Ishikawa (cell line): ENCODE results near the gene CHRM5.

Experiments used
- CEBPB ChIP-seq: IDR thresholded peaks from 2 replicates; pipeline ENCODE4 v1.6.1; 2012
- CREB1 ChIP-seq: IDR thresholded peaks from 2 replicates; pipeline ENCODE4 v1.6.1; 2012; ENCODE audit warnings: low read depth
- EGR1 ChIP-seq: IDR thresholded peaks from 2 replicates; pipeline ENCODE4 v1.6.1; 2012
- EP300 ChIP-seq: IDR thresholded peaks from 2 replicates; pipeline ENCODE4 v1.6.1; 2012; ENCODE audit warnings: borderline replicate concordance
- FOXM1 ChIP-seq: IDR thresholded peaks from 2 replicates; pipeline ENCODE4 v1.6.1; 2012; ENCODE audit warnings: low read depth, borderline replicate concordance
- NFIC ChIP-seq: IDR thresholded peaks from 2 replicates; pipeline ENCODE4 v1.6.1; 2012
- RAD21 ChIP-seq: IDR thresholded peaks from 2 replicates; pipeline ENCODE4 v1.6.1; 2012; ENCODE audit warnings: low read depth
- TAF1 ChIP-seq: IDR thresholded peaks from 2 replicates; pipeline ENCODE4 v1.6.1; 2012; ENCODE audit warnings: low read depth, mild to moderate bottlenecking
- TCF12 ChIP-seq: IDR thresholded peaks from 2 replicates; pipeline ENCODE4 v1.6.1; 2012; ENCODE audit warnings: low read depth
- TEAD4 ChIP-seq: IDR thresholded peaks from 2 replicates; pipeline ENCODE4 v1.6.1; 2012
- YY1 ChIP-seq: IDR thresholded peaks from 2 replicates; pipeline ENCODE4 v1.6.1; 2012; ENCODE audit warnings: low read depth
- ZBTB7A ChIP-seq: IDR thresholded peaks from 2 replicates; pipeline ENCODE4 v1.6.1; 2012; ENCODE audit warnings: low read depth
- TF ChIP-seq, protein P1 (sequence below): IDR thresholded peaks from 2 replicates; pipeline ENCODE4 v1.6.1; 2012
- TF ChIP-seq, protein P2 (sequence below): IDR thresholded peaks from 2 replicates; pipeline ENCODE4 v1.6.1; 2012
- TF ChIP-seq, protein P3 (sequence below): IDR thresholded peaks from 2 replicates; pipeline ENCODE4 v1.6.1; 2012; ENCODE audit warnings: low read depth, mild to moderate bottlenecking

The CHRM5 gene

DNA sequence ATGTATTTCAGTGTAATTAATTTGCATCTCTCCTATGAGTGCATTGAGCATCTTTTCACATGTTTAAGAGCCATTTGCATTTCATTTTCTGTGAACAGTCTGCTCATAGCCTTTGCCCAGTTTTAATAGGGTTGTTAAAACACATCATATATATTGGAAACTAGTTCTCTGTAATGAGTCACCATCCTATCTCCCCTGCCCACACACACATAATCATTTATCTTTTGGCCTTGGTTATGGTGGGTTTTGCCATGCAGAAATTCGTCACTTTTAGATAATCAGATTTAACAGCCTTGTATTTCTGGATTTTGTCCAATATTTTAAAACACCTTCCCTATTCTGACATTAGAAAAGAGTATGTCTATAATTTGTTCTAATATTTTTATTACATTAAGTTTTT is 11.9 kb upstream of the CHRM5 start:
- TF ChIP-seq CEBPB: no peak
- no peak for TF ChIP-seq YY1
- no peak for TF ChIP-seq EP300
- no peak for TF ChIP-seq TCF12
- TF ChIP-seq, protein P1, sequence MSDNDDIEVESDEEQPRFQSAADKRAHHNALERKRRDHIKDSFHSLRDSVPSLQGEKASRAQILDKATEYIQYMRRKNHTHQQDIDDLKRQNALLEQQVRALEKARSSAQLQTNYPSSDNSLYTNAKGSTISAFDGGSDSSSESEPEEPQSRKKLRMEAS: no peak
- TF ChIP-seq CREB1: no peak
- TF ChIP-seq TAF1: no peak
- TF ChIP-seq, protein P2, sequence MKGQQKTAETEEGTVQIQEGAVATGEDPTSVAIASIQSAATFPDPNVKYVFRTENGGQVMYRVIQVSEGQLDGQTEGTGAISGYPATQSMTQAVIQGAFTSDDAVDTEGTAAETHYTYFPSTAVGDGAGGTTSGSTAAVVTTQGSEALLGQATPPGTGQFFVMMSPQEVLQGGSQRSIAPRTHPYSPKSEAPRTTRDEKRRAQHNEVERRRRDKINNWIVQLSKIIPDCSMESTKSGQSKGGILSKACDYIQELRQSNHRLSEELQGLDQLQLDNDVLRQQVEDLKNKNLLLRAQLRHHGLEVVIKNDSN: no peak
- no peak for TF ChIP-seq FOXM1
- TF ChIP-seq EGR1: no peak
- TF ChIP-seq NFIC: no peak
- no peak for TF ChIP-seq ZBTB7A
- TF ChIP-seq, protein P3, sequence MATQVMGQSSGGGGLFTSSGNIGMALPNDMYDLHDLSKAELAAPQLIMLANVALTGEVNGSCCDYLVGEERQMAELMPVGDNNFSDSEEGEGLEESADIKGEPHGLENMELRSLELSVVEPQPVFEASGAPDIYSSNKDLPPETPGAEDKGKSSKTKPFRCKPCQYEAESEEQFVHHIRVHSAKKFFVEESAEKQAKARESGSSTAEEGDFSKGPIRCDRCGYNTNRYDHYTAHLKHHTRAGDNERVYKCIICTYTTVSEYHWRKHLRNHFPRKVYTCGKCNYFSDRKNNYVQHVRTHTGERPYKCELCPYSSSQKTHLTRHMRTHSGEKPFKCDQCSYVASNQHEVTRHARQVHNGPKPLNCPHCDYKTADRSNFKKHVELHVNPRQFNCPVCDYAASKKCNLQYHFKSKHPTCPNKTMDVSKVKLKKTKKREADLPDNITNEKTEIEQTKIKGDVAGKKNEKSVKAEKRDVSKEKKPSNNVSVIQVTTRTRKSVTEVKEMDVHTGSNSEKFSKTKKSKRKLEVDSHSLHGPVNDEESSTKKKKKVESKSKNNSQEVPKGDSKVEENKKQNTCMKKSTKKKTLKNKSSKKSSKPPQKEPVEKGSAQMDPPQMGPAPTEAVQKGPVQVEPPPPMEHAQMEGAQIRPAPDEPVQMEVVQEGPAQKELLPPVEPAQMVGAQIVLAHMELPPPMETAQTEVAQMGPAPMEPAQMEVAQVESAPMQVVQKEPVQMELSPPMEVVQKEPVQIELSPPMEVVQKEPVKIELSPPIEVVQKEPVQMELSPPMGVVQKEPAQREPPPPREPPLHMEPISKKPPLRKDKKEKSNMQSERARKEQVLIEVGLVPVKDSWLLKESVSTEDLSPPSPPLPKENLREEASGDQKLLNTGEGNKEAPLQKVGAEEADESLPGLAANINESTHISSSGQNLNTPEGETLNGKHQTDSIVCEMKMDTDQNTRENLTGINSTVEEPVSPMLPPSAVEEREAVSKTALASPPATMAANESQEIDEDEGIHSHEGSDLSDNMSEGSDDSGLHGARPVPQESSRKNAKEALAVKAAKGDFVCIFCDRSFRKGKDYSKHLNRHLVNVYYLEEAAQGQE: no peak
- TF ChIP-seq RAD21: no peak
- TF ChIP-seq TEAD4: no peak

DNA sequence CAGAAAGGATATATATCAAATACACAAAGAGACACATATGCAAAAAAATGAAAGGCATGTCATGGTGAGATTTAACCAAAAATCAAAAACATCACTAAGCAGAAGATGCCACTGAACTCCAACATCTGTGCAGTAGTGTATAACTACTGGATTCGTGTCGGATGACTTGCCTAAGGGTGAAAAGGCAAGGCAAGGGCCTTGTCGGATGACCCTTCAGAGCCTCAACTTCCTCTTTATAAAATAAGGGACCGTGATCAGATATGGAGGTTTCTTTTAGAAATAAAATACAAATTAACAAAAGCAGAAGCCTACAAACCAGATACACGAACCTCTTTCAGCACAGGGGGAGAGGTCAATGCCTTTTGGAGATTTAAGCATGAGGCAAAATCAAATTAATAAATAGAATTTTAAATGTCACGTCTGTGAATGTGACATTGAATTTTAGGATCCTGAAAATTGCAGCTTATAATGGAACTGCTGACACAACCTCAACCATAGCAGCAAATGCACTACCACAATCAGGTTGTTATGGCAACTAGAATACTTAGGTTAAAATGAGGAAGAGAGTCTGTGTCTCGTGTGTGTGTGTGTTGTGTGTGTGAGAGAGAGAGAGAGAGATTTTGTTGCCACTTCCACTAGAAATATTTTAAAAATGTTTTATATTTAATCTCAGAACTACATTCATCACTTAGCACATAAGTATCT is 8.3 kb upstream of the CHRM5 start:
- TF ChIP-seq EGR1: no peak
- TF ChIP-seq, protein P1: no peak
- TF ChIP-seq EP300: no peak
- no peak for TF ChIP-seq NFIC
- no peak for TF ChIP-seq TCF12
- TF ChIP-seq CEBPB: no peak
- TF ChIP-seq, protein P3: no peak
- TF ChIP-seq TAF1: no peak
- no peak for TF ChIP-seq FOXM1
- no peak for TF ChIP-seq RAD21
- TF ChIP-seq, protein P2: no peak
- TF ChIP-seq CREB1: no peak
- TF ChIP-seq ZBTB7A: no peak
- TF ChIP-seq TEAD4: no peak
- TF ChIP-seq YY1: no peak

DNA sequence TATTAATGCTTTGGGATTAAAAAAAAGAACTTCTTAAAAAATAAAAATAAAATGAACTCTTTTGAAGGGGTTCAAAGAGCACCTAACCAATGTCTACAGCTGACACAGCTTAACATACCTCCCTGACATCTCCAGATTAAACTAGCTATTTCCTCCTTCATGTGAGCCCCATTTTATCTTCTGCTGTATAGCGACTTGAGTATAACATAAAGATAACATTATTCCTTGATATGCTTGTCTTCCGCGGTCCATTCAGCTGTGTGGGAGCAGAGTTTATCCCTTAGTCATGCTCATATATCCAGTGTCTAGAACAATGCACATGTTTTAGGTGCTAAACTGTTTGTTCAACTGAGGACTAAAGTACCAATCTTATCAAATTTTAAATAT is 7.8 kb upstream of the CHRM5 start:
- TF ChIP-seq CEBPB (no peak), TCF12 (no peak), YY1 (no peak), EGR1 (no peak), CREB1 (no peak), TEAD4 (no peak), TAF1 (no peak), EP300 (no peak), FOXM1 (no peak)
- TF ChIP-seq, protein P3: no peak
- TF ChIP-seq, protein P1: no peak
